ENCODE data around the gene CDA. TPM values are rescaled to one million over a fixed set of nuclear protein-coding genes. Genes with fewer than 3 reads are reported as not detected.

The CDA gene
- total RNA-seq, 6 donors from 2014 or later, result 2.6 to 9.3 (median 3.0) TPM; not detected in 1

DNA sequence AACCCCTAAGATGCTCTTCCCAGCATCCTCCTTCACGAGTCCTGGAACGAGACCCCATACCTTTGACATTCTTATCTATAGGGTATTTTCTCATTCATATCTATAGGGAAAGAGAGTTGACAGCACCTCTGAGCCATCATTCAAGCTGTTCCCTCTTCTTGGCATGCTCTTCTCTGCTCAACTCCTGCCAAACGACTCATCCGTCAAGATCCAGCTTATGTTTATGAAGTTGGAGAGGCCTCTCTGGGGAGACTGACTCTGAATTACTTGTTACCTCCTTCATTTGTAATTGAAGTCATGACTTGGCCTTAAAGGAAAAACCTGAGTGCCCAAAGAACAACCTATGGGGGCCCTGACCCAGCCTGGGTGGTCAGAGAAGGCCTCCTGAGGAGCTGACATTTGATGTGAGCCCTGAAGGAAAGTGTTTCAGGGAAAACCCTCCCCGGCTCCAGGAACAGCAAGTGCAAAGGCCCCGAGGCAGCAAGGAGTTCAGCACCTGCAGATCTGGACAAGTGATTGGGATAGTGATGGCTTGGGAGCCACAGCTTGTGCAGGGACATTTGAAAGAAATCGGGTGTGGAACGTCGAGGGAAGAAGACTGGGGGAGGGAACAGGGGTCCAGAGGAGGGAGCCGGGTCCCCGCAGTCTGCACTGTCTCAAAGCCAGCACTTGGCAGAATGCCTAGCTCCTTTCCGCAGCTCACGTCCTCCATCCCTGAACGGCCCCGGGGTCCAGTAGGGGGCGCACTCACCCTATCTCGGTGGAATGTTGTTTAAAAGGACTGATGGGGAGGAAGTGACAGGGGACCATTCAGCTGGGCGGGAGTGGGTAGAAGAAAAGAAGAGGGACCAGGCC is 14.0 kb upstream of the CDA start:
- Histone ChIP-seq H3K4me1 (peaks cover 0 to 4% (median 0%) of the 10 kb centered on the region in 4 donors), H3K36me3 (no peaks in the 10 kb centered on the region), H3K4me3 (no peak overlapping the region), H3K9me3 (peaks cover 0 to 10% (median 8%) of the 10 kb centered on the region in 4 donors), H3K27ac (no peak overlapping the region), H3K27me3 (no peaks in the 10 kb centered on the region)
- DNase-seq, result peak; percentile 79 to 86
- peak; percentile 77 to 94 for ATAC-seq (ENCODE audit: low FRiP score in 2 of 2)
- TF ChIP-seq, protein P1, sequence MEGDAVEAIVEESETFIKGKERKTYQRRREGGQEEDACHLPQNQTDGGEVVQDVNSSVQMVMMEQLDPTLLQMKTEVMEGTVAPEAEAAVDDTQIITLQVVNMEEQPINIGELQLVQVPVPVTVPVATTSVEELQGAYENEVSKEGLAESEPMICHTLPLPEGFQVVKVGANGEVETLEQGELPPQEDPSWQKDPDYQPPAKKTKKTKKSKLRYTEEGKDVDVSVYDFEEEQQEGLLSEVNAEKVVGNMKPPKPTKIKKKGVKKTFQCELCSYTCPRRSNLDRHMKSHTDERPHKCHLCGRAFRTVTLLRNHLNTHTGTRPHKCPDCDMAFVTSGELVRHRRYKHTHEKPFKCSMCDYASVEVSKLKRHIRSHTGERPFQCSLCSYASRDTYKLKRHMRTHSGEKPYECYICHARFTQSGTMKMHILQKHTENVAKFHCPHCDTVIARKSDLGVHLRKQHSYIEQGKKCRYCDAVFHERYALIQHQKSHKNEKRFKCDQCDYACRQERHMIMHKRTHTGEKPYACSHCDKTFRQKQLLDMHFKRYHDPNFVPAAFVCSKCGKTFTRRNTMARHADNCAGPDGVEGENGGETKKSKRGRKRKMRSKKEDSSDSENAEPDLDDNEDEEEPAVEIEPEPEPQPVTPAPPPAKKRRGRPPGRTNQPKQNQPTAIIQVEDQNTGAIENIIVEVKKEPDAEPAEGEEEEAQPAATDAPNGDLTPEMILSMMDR (IDR thresholded peaks at IDR 0.05), result peak; percentile 30 to 64 (median 45)
- TF ChIP-seq POLR2A (IDR thresholded peaks at IDR 0.05) (no peak), POLR2AphosphoS5 (IDR thresholded peaks at IDR 0.05) (peak in 1 of 2 donors; percentile 13)
- 23 to 27% methylated on average over 17 to 18 of the region's 18 CpGs for WGBS, 2 donors

DNA sequence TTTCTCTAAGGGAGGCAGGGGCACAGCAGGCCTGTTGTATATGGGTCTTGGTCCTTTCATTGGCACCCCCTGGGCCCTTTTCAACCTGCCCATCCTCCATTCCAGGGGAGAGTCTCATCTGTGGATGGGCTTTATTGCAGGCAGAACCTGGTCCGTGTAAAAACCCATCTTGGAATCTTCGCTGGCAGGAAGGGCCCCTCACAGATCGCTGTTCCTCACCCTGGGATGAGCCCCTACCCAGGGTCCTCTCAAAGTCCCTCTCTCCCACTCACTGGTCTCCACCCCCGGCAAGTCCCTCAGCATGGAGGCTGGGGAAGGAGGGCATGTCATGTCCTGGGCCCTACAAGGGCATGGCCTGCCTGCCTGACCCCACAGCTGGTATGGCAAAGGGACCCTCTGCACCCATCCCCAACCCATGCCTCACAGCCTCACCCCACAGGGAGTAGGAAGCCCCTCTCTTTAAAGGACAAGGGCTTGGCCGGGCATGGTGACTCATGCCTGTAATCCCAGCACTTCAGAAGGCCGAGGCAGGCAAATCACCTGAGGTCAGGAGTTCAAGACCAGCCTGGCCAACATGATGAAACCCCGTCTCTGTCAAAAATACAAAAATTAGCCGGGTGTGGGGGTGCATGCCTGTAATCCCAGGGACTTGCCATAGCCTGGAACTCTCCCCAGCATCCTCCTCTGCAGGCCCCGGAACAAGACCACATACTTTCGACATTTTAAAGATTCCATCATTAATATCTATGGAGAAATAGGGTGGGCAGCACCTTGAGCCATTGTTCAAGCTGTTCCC is 13.2 kb upstream of the CDA start:
- ATAC-seq (ENCODE audit: low FRiP score in 2 of 2) (peak in 1 of 2 donors; percentile 12), DNase-seq (no peak)
- H3K36me3 ChIP-seq, result no peaks in the 10 kb centered on the region
- 72% methylated on average over 10 of the region's 10 CpGs for WGBS, 2 donors
- no peak overlapping the region for H3K27ac ChIP-seq
- peaks cover 0 to 4% (median 0%) of the 10 kb centered on the region in 4 donors for H3K4me1 ChIP-seq
- peaks cover 0 to 10% (median 8%) of the 10 kb centered on the region in 4 donors for H3K9me3 ChIP-seq
- no peak overlapping the region for H3K4me3 ChIP-seq
- TF ChIP-seq POLR2A (IDR thresholded peaks at IDR 0.05) (no peak), POLR2AphosphoS5 (IDR thresholded peaks at IDR 0.05) (no peak), EP300 (IDR thresholded peaks at IDR 0.05) (no peak)
- TF ChIP-seq, protein P1 (IDR thresholded peaks at IDR 0.05), result no peak
- no peaks in the 10 kb centered on the region for H3K27me3 ChIP-seq

DNA sequence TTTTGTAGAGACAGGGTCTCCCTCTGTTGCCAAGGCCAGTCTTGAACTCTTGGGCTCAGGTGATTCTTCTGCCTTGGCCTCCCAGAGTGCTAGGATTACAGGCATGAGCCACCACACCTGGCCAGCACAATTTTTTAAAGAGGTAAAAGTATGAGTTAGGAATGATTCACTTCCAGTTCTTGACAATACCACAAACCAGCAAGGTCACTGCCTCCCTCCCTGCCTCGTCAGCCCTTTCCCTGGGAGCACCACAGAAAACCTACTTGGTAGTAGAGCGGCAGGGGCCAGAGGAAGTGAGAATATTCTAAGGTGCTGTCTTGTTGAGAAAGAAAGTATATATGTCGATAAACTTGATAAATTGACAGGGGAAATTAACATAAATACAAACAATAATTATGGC is 10.8 kb upstream of the CDA start:
- TF ChIP-seq POLR2AphosphoS5 (IDR thresholded peaks at IDR 0.05), result no peak
- TF ChIP-seq EP300 (IDR thresholded peaks at IDR 0.05), result no peak
- TF ChIP-seq, protein P1 (IDR thresholded peaks at IDR 0.05), result no peak
- TF ChIP-seq POLR2A (IDR thresholded peaks at IDR 0.05), result no peak
- WGBS, 2 donors, result 84 to 88% methylated on average over 3 of the region's 3 CpGs
- Histone ChIP-seq H3K4me3 (no peak overlapping the region), H3K36me3 (no peaks in the 10 kb centered on the region), H3K9me3 (no peaks in the 10 kb centered on the region), H3K4me1 (peaks cover 0 to 4% (median 0%) of the 10 kb centered on the region in 4 donors), H3K27ac (no peak overlapping the region), H3K27me3 (no peaks in the 10 kb centered on the region)
- no peak for ATAC-seq (ENCODE audit: low FRiP score in 2 of 2)
- DNase-seq, result no peak

DNA sequence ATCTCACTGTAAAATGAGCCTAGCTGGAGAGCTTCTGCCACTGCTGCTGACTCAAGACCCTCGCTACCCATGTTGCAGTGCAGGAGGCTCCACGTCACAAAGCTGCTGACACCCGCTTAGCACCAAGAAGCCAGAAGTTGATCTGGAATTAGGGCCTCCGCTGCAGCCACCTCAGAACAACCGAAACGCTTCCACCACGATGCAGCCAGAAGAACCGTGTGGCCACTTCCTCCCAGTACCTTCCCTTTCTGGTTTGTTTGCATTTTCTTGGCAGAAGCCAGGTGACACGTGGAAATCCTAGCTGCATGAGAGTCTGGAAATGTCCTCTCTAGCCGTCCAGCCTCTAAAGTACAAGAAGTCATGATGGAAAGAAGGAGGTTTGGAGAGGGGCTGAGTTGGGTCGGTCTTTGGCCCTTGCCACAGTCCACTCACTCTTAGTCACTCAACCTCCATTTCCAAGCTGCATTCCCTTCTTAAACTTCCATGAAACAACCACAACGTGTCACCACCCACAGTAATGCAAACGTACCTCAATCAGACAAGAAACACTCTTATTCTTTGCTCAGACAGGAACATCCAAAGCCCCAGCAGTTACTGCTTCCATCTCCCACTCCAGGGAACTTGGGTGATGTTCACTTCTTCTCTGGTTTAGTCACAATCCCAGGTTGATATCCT is 10.0 kb upstream of the CDA start:
- DNase-seq, result no peak
- no peak for TF ChIP-seq POLR2A (IDR thresholded peaks at IDR 0.05)
- no peak for TF ChIP-seq POLR2AphosphoS5 (IDR thresholded peaks at IDR 0.05)
- TF ChIP-seq EP300 (IDR thresholded peaks at IDR 0.05), result no peak
- TF ChIP-seq, protein P1 (IDR thresholded peaks at IDR 0.05), result no peak
- WGBS, 2 donors, result 60 to 62% methylated on average over 13 of the region's 13 CpGs
- Histone ChIP-seq H3K4me1 (peaks cover 0 to 4% (median 0%) of the 10 kb centered on the region in 4 donors), H3K36me3 (no peaks in the 10 kb centered on the region), H3K4me3 (no peak overlapping the region), H3K27me3 (no peaks in the 10 kb centered on the region), H3K9me3 (no peaks in the 10 kb centered on the region), H3K27ac (no peak overlapping the region)
- ATAC-seq (ENCODE audit: low FRiP score in 2 of 2), result no peak

Data from upper lobe of left lung (tissue), 6 donors.